GM21529 (cell line): ENCODE measurements around the gene AP1G2.

ENCODE experiments used
- ATAC-seq: cut with Tn5 transposase; IDR thresholded peaks from one replicate; pipeline ENCODE4 v1.9.1; 2021; ENCODE audit not compliant: unreplicated experiment

Gene AP1G2

GRCh38 chr14:23571701-23572523 is 4.3 kb upstream of the AP1G2 start:
- no peak for ATAC-seq

DNA sequence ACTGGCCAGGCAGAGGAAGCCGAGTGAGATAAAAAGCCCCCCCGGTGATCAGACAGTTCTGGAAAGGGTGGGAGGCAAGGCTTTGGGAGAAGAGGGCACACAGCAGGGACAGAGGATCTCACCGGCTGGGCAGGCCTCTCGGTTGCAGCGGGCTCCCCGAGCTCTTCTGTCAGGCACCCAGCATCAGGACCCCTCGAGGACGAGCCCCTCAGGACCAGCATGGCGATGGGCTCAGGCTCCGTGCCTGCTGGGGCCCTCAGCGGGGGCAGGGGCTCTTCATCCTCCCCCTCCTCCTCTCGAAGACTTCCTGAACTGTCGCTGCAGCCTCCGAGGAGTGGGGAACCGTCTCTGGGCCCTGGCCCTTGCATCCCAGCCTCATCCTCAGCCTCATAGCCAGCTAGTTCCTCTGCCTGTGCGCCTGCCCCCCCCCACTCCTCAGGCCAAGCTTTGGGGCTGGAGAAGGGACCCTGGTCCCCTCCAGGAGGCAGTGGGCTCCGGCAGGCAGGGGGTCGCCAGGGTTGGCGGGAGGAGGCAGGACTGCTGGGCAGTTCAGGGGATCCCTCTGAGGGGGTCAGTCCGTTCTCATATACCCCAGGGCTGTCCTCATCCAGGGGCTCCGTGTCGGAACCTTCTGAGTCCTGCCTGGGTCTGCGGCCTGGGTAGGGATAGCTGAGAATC is 3.4 kb upstream of the AP1G2 start:
- ATAC-seq = no peak

GRCh38 chr14:23569443-23570151 is 2.0 kb upstream of the AP1G2 start:
- no peak for ATAC-seq

DNA sequence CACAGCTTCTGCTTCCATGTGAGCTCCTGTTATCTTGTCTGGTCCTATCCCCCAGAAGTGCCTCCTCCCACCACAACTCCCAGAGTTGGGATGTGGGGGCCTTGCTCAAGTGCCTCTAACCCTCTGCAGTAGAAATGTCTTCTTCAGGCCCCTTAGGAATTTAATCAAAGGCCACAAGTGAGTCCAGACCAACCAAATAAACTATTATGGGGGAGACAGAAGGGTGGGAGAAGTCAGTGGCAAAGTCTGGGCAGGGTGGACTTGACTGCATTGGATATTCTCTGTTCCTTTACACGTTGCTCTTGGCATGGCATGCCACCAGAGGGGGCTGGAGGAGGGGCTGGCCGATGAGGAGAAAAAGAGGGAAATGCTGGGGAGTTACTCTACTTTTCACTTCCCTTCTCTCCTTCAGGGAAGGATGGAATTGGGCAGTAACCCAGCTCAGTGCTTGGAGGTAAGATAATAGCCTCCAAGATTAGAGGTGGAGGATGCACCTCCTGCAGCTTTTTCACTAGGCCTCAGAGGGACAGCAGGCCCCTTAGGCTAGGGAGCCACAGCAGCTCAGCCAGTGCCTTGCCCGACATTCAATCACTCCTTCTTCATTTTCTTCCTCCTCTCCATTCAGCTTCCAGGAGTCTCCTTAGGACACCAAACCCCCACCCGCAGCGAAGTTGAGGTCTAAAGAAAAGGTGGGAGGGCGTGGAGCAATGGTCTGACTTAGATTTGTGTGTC is 1.2 kb upstream of the AP1G2 start:
- no peak for ATAC-seq

- ATAC-seq = no peak
These were observed 519 bp upstream of the AP1G2 start for GRCh38 chr14:23568021-23568599.

- peak; percentile 3 for ATAC-seq
These were observed 809 bp downstream of the AP1G2 start for GRCh38 chr14:23566778-23567185.

GRCh38 chr14:23566112-23566777 is 1.3 kb downstream of the AP1G2 start:
- no peak for ATAC-seq

- no peak for ATAC-seq
These were observed 2.0 kb downstream of the AP1G2 start for GRCh38 chr14:23565626-23566025.

DNA sequence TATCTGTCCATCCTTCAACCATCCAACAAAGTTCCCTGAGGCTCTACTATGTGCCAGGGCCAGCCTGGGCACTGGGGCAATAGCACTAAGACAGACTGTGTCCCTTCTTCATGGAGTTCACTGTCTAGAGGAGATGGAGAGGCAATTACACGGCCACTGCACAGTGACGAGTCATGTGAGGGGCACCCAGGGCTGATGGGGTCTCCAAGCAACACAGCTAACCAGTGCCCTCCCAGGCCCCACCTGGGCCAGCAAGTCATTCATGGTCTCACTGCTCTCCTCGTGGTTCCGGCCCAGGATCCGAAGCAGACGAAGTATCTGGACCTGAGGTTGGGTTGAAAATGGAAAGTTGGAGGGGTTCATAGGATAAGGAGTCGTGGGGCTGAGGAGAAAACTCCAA is 2.7 kb downstream of the AP1G2 start:
- no peak for ATAC-seq

DNA sequence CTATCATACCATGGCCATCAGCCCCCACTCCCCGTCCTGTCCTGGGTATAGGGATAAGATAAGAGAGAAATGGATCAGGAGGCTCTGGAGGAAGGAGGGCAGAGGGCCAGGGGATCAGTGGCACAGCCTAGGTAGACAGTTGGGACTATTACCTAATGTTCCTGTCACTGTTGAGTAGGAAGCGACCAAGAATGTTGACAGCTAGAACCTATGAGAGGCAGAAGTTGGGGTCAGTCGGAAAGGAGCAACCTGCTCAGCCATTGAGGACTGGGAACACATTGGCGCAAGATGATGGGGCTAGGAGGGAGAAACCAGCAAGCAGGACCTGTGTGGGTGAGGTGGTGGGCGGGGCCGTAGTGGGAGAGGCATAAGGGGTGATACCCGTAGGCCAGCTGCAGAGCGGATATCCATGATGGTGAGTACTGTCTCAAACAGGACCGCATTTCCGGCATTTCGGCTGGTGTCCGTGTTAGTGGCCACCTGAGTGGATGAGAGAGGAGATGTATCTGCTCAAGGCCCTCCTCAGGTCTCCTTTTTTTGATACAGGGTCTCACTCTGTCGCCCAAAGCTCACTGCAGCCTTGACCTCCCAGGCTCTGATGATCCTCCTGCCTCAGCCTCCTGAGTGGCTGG is 3.3 kb downstream of the AP1G2 start:
- no peak for ATAC-seq

DNA sequence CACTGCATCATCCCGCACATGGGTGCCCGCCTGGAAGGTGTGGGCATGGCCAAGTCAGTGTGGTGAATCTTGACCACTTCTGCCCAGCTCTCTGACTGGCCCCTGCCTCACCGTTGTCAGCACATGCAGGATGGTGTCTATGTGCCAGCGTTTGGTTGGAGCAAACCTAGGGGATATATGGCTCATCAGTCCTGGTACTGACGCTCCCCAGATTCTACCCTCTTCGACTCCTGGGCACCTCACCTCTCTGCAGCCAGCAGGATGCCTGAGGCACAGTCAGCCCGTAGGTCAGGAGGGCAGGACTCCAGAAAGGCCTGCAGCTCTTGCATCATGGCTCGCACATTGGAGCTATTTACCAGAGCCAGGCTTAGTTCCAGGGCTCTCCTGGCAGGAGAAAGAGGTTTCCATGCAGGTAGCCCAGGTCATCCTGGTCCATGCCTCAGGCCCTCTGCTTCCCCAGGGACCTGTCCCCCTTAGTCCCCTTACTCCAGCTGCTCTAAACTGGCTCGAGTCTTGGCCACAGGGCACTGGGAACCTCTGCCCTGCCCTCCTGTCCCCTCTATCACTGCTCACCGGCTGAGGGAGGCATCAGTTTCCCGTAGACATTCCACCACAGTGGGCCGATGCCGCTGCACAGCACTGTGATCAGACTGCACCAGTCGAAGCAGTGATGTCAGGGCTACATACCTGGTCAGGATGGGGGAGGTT is 4.0 kb downstream of the AP1G2 start:
- ATAC-seq = no peak

- no peak for ATAC-seq
These were observed 4.6 kb downstream of the AP1G2 start for GRCh38 chr14:23562822-23563472.

DNA sequence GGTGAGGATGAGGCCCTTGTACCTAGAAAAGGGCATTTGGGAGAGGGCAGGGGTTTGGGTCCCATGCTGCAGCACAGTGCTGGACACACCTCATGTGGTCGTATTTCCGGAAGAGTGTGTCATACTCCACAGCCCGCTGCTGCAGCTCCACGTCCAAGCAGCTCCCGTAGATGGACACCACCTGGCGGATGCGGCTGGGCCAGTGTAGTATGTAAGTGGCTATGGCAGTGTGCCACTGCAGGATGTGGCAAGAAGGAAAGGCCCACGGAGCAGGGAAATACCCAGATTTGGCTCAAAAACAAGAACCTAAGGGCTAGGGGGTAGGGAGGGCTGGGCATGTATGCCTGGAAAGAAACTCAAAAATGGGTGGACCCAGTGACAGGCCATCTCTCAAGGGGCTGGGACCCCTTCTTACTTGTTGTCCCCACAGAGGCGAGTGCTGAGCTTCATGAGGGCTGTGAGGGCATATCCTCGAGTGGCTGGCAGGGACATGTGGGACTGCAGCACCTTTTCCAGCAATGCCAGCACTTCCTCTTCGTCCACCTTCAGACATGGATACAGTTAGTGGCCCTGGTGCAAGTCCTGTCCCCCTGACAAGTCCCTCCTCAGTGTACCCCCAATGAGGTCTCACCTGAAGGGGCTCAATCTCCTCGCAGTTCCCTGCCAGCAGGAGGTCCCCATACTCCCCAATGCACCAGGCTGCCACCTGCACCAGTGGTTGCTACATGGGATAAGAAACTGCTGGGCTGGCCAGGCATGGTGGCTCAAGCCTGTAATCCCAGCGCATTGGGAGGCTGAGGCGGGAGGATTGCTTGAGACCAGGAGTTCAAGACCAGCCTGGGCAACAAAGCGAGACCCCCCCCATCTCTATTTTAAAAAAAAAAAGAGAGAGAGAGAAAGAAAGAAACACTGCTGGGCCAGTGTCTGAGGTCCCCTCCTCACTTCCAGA is 5.4 kb downstream of the AP1G2 start:
- no peak for ATAC-seq

- no peak for ATAC-seq
These were observed 6.3 kb downstream of the AP1G2 start for GRCh38 chr14:23561259-23561658.

DNA sequence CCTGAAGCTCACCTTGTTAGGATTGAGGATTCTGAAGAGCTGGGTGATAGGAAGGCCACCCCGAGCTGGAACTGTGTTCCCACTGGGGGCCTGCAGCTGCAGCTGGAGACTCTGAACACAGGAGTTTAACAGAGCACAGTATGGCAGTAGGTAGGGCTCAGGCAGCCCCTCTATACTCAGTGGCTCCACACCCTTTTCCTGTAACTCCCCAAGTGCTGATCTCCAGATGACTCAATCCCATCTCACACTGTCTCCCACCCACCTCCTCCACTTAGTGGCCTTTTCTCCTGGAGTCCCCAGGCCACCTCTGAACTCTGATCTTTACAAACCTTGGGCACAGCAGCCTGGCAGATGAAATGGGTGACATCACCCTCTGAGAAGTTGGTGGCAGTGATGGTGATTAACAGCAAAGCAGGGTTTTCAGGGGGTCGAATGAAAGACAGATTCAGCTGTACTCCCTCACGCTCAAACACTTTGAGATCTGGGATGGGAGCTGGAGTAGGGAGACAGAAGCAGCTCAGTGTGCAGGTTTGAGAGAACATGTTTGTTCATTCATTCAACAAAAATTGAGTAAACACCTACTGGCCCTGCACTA is 7.6 kb downstream of the AP1G2 start:
- no peak for ATAC-seq

DNA sequence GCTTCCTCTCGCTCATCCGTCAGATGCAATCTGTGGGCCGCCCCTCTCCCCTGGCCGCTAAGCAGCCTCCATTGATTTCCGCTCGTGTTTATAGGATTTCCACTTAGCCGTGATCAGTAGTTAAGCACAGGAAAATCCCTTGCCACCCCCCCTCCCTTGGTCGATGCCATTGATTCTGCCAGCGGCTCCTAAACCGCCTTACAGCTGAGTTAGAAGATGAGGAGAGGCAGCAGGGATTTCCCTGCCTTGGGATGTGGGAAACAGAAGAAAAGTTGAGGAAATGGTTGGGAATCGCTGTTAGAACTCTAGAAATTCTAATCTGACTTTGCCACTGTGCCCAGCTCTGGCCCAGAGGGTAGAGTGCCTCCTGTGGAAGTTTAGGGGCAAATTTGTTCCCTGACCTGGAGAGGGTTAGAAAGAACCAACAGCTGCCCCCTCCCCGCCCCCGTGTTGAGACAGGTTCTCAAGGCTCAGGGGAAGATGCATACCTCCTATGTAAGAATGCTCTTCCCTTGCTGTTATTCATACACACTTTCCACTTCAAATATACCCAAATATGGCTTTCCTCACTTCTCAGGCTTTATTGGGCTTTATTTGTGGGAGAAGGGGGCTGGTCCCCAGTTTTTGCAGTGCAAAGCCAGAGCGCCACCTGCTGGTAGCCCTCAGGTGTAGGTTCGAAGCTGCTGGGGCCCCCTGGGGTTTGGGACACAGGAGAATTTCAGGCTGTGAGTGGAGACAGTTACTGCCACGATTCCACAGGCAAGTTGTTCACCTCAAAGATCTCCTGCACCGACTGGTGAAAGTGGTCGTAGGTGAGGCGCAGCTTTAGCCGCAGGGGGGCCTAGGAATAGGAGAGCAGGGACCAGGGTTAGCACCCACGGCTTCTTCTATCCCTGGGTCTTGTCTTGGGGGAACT is 8.3 kb downstream of the AP1G2 start:
- no peak for ATAC-seq
